Activated naive CD8-positive, alpha-beta T cell treated with anti-CD3 and anti-CD28 coated beads, Interleukin-2, amount 10 ng/mL, durations not matched to agents 7 days and 5 days (primary cell): ENCODE data around the gene JMJD1C. TPM values are rescaled to one million over a fixed set of nuclear protein-coding genes. Genes with fewer than 3 reads are reported as not detected.
A peak's percentile ranks its signal among the peaks of the same experiment; 100 is the strongest.

Experiments used
- ATAC-seq: fragments of 150-1000 bp; cut with Tn5 transposase; one replicate; pipeline ENCODE4 v1.10.0; 2021; ENCODE audit warnings: low read depth, moderate library complexity
- POLR2A ChIA-PET: fragments of 350-600 bp; sonication (Branson Sonifier 250); formaldehyde crosslinking; loops from one replicate; lab custom pipeline; 2021; ENCODE audit warnings: antibody characterized with exemption; lab: Charles Lee
- DNase-seq: peaks from one replicate; pipeline ENCODE4 v3.0.0; 2021
- H3K27ac Mint-ChIP-seq: one replicate; pipeline ENCODE4 v1.8.0; 2022; ENCODE audit warnings: mild to moderate bottlenecking, mixed read lengths
- H3K27me3 Mint-ChIP-seq: one replicate; pipeline ENCODE4 v1.8.0; 2022; ENCODE audit warnings: mild to moderate bottlenecking, moderate library complexity, mixed read lengths
- H3K36me3 Mint-ChIP-seq: one replicate; pipeline ENCODE4 v1.8.0; 2021; ENCODE audit warnings: mild to moderate bottlenecking, mixed read lengths
- H3K4me1 Mint-ChIP-seq: one replicate; pipeline ENCODE4 v1.8.0; 2021; ENCODE audit warnings: mixed read lengths
- H3K4me3 Mint-ChIP-seq: one replicate; pipeline ENCODE4 v1.8.0; 2022; ENCODE audit warnings: mild to moderate bottlenecking, moderate library complexity, mixed read lengths
- H3K9me3 Mint-ChIP-seq: one replicate; pipeline ENCODE4 v1.8.0; 2021; ENCODE audit warnings: mixed read lengths
- total RNA-seq, 2 experiments: library from RNA; stranded (reverse); gene quantifications; one replicate each; pipeline ENCODE4 v1.2.3, GENCODE V29; 2021

Gene JMJD1C
- total RNA-seq, 2 experiments from 2014 or later: 91.9 to 94.4 TPM

GRCh38 chr10:63441404-63441803 is 24.4 kb downstream of the JMJD1C start:
- Mint-ChIP-seq H3K27me3 (no peaks in the 10 kb centered on the region), H3K4me3 (no peak overlapping the region), H3K27ac (peak overlapping the region; percentile 20), H3K4me1 (peaks cover 15% of the 10 kb centered on the region), H3K36me3 (peaks cover 14% of the 10 kb centered on the region), H3K9me3 (peaks cover 2% of the 10 kb centered on the region)
- ATAC-seq: no peak
- no peak for DNase-seq
- POLR2A ChIA-PET: no interaction called here

- Mint-ChIP-seq H3K9me3 (no peaks in the 10 kb centered on the region), H3K4me1 (peaks cover 16% of the 10 kb centered on the region), H3K27me3 (no peaks in the 10 kb centered on the region), H3K4me3 (no peak overlapping the region), H3K36me3 (peaks cover 7% of the 10 kb centered on the region), H3K27ac (no peak overlapping the region)
- POLR2A ChIA-PET: no interaction called here
- ATAC-seq (no peak), DNase-seq (no peak)
These were observed 26.2 kb downstream of the JMJD1C start for GRCh38 chr10:63439607-63440006.

- H3K36me3 Mint-ChIP-seq: peaks cover 7% of the 10 kb centered on the region
- POLR2A ChIA-PET: no interaction called here
- ATAC-seq (no peak), DNase-seq (no peak)
- H3K9me3 Mint-ChIP-seq: no peaks in the 10 kb centered on the region
- no peak overlapping the region for H3K4me3 Mint-ChIP-seq
- peaks cover 16% of the 10 kb centered on the region for H3K4me1 Mint-ChIP-seq
- H3K27ac Mint-ChIP-seq: no peak overlapping the region
- no peaks in the 10 kb centered on the region for H3K27me3 Mint-ChIP-seq
These were observed 27.0 kb downstream of the JMJD1C start for GRCh38 chr10:63438506-63439498.

GRCh38 chr10:63437116-63437949 is 28.4 kb downstream of the JMJD1C start:
- H3K27me3 Mint-ChIP-seq: no peaks in the 10 kb centered on the region
- no peak overlapping the region for H3K4me3 Mint-ChIP-seq
- no peak overlapping the region for H3K27ac Mint-ChIP-seq
- H3K9me3 Mint-ChIP-seq: no peaks in the 10 kb centered on the region
- H3K36me3 Mint-ChIP-seq: peaks cover 4% of the 10 kb centered on the region
- ATAC-seq: no peak
- no peak for DNase-seq
- H3K4me1 Mint-ChIP-seq: peaks cover 14% of the 10 kb centered on the region
- POLR2A ChIA-PET: no interaction called here

GRCh38 chr10:63436225-63436624 is 29.6 kb downstream of the JMJD1C start:
- peaks cover 14% of the 10 kb centered on the region for H3K4me1 Mint-ChIP-seq
- no peak overlapping the region for H3K27ac Mint-ChIP-seq
- H3K9me3 Mint-ChIP-seq: no peaks in the 10 kb centered on the region
- peaks cover 8% of the 10 kb centered on the region for H3K36me3 Mint-ChIP-seq
- H3K4me3 Mint-ChIP-seq: no peak overlapping the region
- POLR2A ChIA-PET: interaction anchor here (0.5 to 0.6 kb wide), 2 partner anchors 22 to 168 kb away, joined by 3 read pairs; no protein-coding TSS in a partner anchor
- DNase-seq (no peak), ATAC-seq (no peak)
- no peaks in the 10 kb centered on the region for H3K27me3 Mint-ChIP-seq

- H3K27me3 Mint-ChIP-seq: no peaks in the 10 kb centered on the region
- H3K27ac Mint-ChIP-seq: no peak overlapping the region
- no peak overlapping the region for H3K4me3 Mint-ChIP-seq
- DNase-seq: no peak
- no peak for ATAC-seq
- H3K36me3 Mint-ChIP-seq: peaks cover 14% of the 10 kb centered on the region
- H3K4me1 Mint-ChIP-seq: peaks cover 10% of the 10 kb centered on the region
- POLR2A ChIA-PET: interaction anchor here (0.5 to 0.6 kb wide), 2 partner anchors 23 to 167 kb away, joined by 3 read pairs; no protein-coding TSS in a partner anchor
- H3K9me3 Mint-ChIP-seq: no peaks in the 10 kb centered on the region
These were observed 30.6 kb downstream of the JMJD1C start for GRCh38 chr10:63434866-63435854.

- ATAC-seq (no peak), DNase-seq (no peak)
- Mint-ChIP-seq H3K4me3 (no peak overlapping the region), H3K27ac (peak overlapping the region; percentile 14), H3K36me3 (peaks cover 18% of the 10 kb centered on the region), H3K27me3 (no peaks in the 10 kb centered on the region), H3K4me1 (peaks cover 17% of the 10 kb centered on the region), H3K9me3 (no peaks in the 10 kb centered on the region)
- POLR2A ChIA-PET: no interaction called here
These were observed 33.6 kb downstream of the JMJD1C start for GRCh38 chr10:63431962-63432797.

- Mint-ChIP-seq H3K9me3 (no peaks in the 10 kb centered on the region), H3K27me3 (no peaks in the 10 kb centered on the region), H3K36me3 (peaks cover 18% of the 10 kb centered on the region), H3K4me3 (no peak overlapping the region), H3K4me1 (peaks cover 17% of the 10 kb centered on the region), H3K27ac (no peak overlapping the region)
- ATAC-seq: no peak
- DNase-seq: no peak
- POLR2A ChIA-PET: no interaction called here
These were observed 34.8 kb downstream of the JMJD1C start for GRCh38 chr10:63430999-63431356.

GRCh38 chr10:63430091-63430998 is 35.4 kb downstream of the JMJD1C start:
- Mint-ChIP-seq H3K4me3 (no peak overlapping the region), H3K27ac (no peak overlapping the region), H3K4me1 (peaks cover 15% of the 10 kb centered on the region), H3K27me3 (no peaks in the 10 kb centered on the region), H3K36me3 (peaks cover 18% of the 10 kb centered on the region), H3K9me3 (no peaks in the 10 kb centered on the region)
- POLR2A ChIA-PET: no interaction called here
- no peak for DNase-seq
- no peak for ATAC-seq

- Mint-ChIP-seq H3K4me1 (peaks cover 15% of the 10 kb centered on the region), H3K9me3 (no peaks in the 10 kb centered on the region), H3K36me3 (peaks cover 18% of the 10 kb centered on the region), H3K4me3 (no peak overlapping the region), H3K27me3 (no peaks in the 10 kb centered on the region), H3K27ac (no peak overlapping the region)
- ATAC-seq: no peak
- DNase-seq: no peak
- POLR2A ChIA-PET: no interaction called here
These were observed 36.5 kb downstream of the JMJD1C start for GRCh38 chr10:63429281-63429680.

- ATAC-seq (no peak), DNase-seq (no peak)
- Mint-ChIP-seq H3K27ac (no peak overlapping the region), H3K27me3 (no peaks in the 10 kb centered on the region), H3K36me3 (peaks cover 17% of the 10 kb centered on the region), H3K4me3 (no peak overlapping the region), H3K9me3 (peaks cover 1% of the 10 kb centered on the region), H3K4me1 (peaks cover 16% of the 10 kb centered on the region)
- POLR2A ChIA-PET: no interaction called here
These were observed 38.8 kb downstream of the JMJD1C start for GRCh38 chr10:63427013-63427412.
